WTC11 (cell line): ENCODE data around the gene AMMECR1. TPM values are rescaled to one million over a fixed set of nuclear protein-coding genes. Genes with fewer than 3 reads are reported as not detected.

Experiments
- ATAC-seq: fragments of 200-7000 bp; cut with Tn5 transposase; 2 replicates; pipeline ENCODE4 v1.10.0; 2021; ENCODE audit warnings: mild to moderate bottlenecking, moderate library complexity
- CTCF ChIA-PET: fragments of 300-600 bp; sonication (Branson Sonifier 250); formaldehyde crosslinking; loops from one replicate; lab custom pipeline; 2021; ENCODE audit warnings: antibody characterized with exemption; lab: Charles Lee
- POLR2A ChIA-PET: fragments of 350-600 bp; sonication (Branson Sonifier 250); formaldehyde crosslinking; loops from one replicate; lab custom pipeline; 2021; ENCODE audit warnings: antibody characterized with exemption; lab: Charles Lee
- DNase-seq: peaks from one replicate; pipeline ENCODE4 v3.0.0; 2021; ENCODE audit warnings: low spot score
- H3K27ac Mint-ChIP-seq: 2 replicates; pipeline ENCODE4 v1.8.0; 2021; ENCODE audit warnings: mixed read lengths
- H3K27me3 Mint-ChIP-seq: 2 replicates; pipeline ENCODE4 v1.8.0; 2021; ENCODE audit warnings: low read depth, mild to moderate bottlenecking, moderate library complexity, mixed read lengths
- H3K36me3 Mint-ChIP-seq: 2 replicates; pipeline ENCODE4 v1.8.0; 2021; ENCODE audit warnings: mixed read lengths
- H3K4me1 Mint-ChIP-seq: 2 replicates; pipeline ENCODE4 v1.8.0; 2022; ENCODE audit warnings: mixed read lengths
- H3K4me3 Mint-ChIP-seq: 2 replicates; pipeline ENCODE4 v1.8.0; 2021; ENCODE audit warnings: mild to moderate bottlenecking, moderate library complexity, mixed read lengths
- H3K9me3 Mint-ChIP-seq: 2 replicates; pipeline ENCODE4 v1.8.0; 2021; ENCODE audit warnings: mixed read lengths
- CBFB ChIP-seq: sonication (generic); formaldehyde crosslinking; IDR thresholded peaks from 2 replicates; pipeline ENCODE4 v1.8.1; 2022; ENCODE audit warnings: mild to moderate bottlenecking, low read depth, missing genetic modification reagents
- FOXJ3 ChIP-seq: sonication (generic); formaldehyde crosslinking; IDR thresholded peaks from 2 replicates; pipeline ENCODE4 v1.9.0; 2021; ENCODE audit warnings: missing genetic modification reagents, mild to moderate bottlenecking, borderline replicate concordance
- GABPB1 ChIP-seq: sonication (generic); formaldehyde crosslinking; IDR thresholded peaks from 2 replicates; pipeline ENCODE4 v1.8.1; 2023; ENCODE audit warnings: mild to moderate bottlenecking, missing genetic modification reagents
- GRHL2 ChIP-seq: fragments of 250-450 bp; sonication (Bioruptor Pico); IDR thresholded peaks from 2 replicates; pipeline ENCODE4 v1.8.0; 2022; ENCODE audit warnings: mild to moderate bottlenecking, moderate library complexity; ENCODE audit not compliant: insufficient replicate concordance, severe bottlenecking
- IRF2 ChIP-seq: sonication (generic); formaldehyde crosslinking; IDR thresholded peaks from 2 replicates; pipeline ENCODE4 v1.8.0; 2022; ENCODE audit warnings: low read depth, missing genetic modification reagents, borderline replicate concordance
- JAZF1 ChIP-seq: fragments of 250-450 bp; sonication (Bioruptor Pico); IDR thresholded peaks from 2 replicates; pipeline ENCODE4 v1.9.0; 2021; ENCODE audit warnings: moderate library complexity, mild to moderate bottlenecking, inconsistent platforms
- JUN ChIP-seq: sonication (generic); formaldehyde crosslinking; IDR thresholded peaks from 2 replicates; pipeline ENCODE4 v1.8.0; 2023; ENCODE audit warnings: mild to moderate bottlenecking, missing genetic modification reagents
- MYBL2 ChIP-seq: sonication (generic); formaldehyde crosslinking; IDR thresholded peaks from 2 replicates; pipeline ENCODE4 v1.8.1; 2023; ENCODE audit warnings: mild to moderate bottlenecking, moderate library complexity, missing genetic modification reagents
- NR3C1 ChIP-seq: sonication (generic); formaldehyde crosslinking; conservative IDR thresholded peaks from 2 replicates; pipeline ENCODE4 v1.8.1; 2023; ENCODE audit warnings: low read depth, mild to moderate bottlenecking, missing genetic modification reagents
- OVOL2 ChIP-seq: fragments of 250-450 bp; sonication (Bioruptor Pico); IDR thresholded peaks from 2 replicates; pipeline ENCODE4 v1.9.0; 2021; ENCODE audit warnings: mild to moderate bottlenecking, borderline replicate concordance
- SP1 ChIP-seq: sonication (generic); formaldehyde crosslinking; conservative IDR thresholded peaks from 2 replicates; pipeline ENCODE4 v1.8.1; 2022; ENCODE audit warnings: missing genetic modification reagents
- TCF7 ChIP-seq: sonication (generic); formaldehyde crosslinking; IDR thresholded peaks from 2 replicates; pipeline ENCODE4 v1.8.0; 2022; ENCODE audit warnings: mild to moderate bottlenecking, low read depth, missing genetic modification reagents, moderate library complexity
- TEAD4 ChIP-seq: sonication (generic); formaldehyde crosslinking; IDR thresholded peaks from 2 replicates; pipeline ENCODE4 v1.8.0; 2022; ENCODE audit warnings: mild to moderate bottlenecking, missing genetic modification reagents
- ZBTB21 ChIP-seq: sonication (generic); formaldehyde crosslinking; IDR thresholded peaks from 2 replicates; pipeline ENCODE4 v1.8.1; 2023; ENCODE audit warnings: mild to moderate bottlenecking, missing genetic modification reagents, borderline replicate concordance
- ZNF219 ChIP-seq: sonication (generic); formaldehyde crosslinking; IDR thresholded peaks from 2 replicates; pipeline ENCODE4 v1.8.0; 2023; ENCODE audit warnings: missing genetic modification reagents, mild to moderate bottlenecking, borderline replicate concordance
- ZNF671 ChIP-seq: fragments of 250-450 bp; sonication (Bioruptor Pico); IDR thresholded peaks from 2 replicates; pipeline ENCODE4 v1.8.0; 2021; ENCODE audit warnings: mild to moderate bottlenecking
- total RNA-seq: library from RNA; stranded (reverse); gene quantifications from 3 replicates; pipeline ENCODE4 v1.2.3, GENCODE V29; 2021
- TF ChIP-seq, protein P1 (sequence below): sonication (generic); formaldehyde crosslinking; IDR thresholded peaks from 2 replicates; pipeline ENCODE4 v1.8.1; 2023; ENCODE audit warnings: mild to moderate bottlenecking, missing genetic modification reagents, moderate library complexity
- TF ChIP-seq, protein P2 (sequence below): sonication (generic); formaldehyde crosslinking; IDR thresholded peaks from 2 replicates; pipeline ENCODE4 v1.8.0; 2023; ENCODE audit warnings: mild to moderate bottlenecking, missing genetic modification reagents
- TF ChIP-seq, protein P3 (sequence below): sonication (generic); formaldehyde crosslinking; IDR thresholded peaks from 2 replicates; pipeline ENCODE4 v1.8.1; 2022; ENCODE audit warnings: mild to moderate bottlenecking, moderate library complexity, missing genetic modification reagents
- TF ChIP-seq, protein P4 (sequence below): fragments of 250-450 bp; sonication (Bioruptor Pico); IDR thresholded peaks from 2 replicates; pipeline ENCODE4 v2.1.2; 2022; ENCODE audit warnings: mild to moderate bottlenecking, moderate library complexity
- TF ChIP-seq, protein P5 (sequence below): sonication (generic); formaldehyde crosslinking; IDR thresholded peaks from 2 replicates; pipeline ENCODE4 v1.8.0; 2023; ENCODE audit warnings: missing genetic modification reagents, mild to moderate bottlenecking, borderline replicate concordance
- TF ChIP-seq, protein P6 (sequence below): sonication (generic); formaldehyde crosslinking; IDR thresholded peaks from 2 replicates; pipeline ENCODE4 v1.8.0; 2022; ENCODE audit warnings: missing genetic modification reagents
- TF ChIP-seq, protein P7 (sequence below): fragments of 250-450 bp; sonication (Bioruptor Pico); IDR thresholded peaks from 2 replicates; pipeline ENCODE4 v1.9.0; 2021; ENCODE audit warnings: mild to moderate bottlenecking

The AMMECR1 gene
- total RNA-seq, 1 experiment from 2014 or later = 18.1 TPM

DNA sequence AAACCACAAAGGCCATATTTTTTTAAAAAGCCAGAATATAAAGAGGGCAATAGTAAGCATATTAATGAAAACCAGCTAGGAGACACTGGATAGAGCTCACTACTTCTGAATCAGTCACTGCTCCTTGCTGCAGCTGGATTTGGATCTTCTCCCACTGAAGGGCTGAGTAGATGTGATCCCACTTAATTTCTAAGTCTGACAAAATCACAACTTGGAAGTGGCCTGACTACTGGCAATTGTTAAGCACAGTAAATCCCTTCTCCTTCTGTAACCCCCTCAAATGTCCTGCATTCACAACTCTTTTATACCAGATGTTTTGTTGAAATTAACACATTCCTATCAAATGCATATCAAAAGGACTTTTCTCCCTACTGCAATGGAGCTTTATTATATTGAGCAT is 72.9 kb downstream of the AMMECR1 start (continued):
- TF ChIP-seq SP1 (CRISPR knock-in tag) = no peak
- TF ChIP-seq, protein P1, sequence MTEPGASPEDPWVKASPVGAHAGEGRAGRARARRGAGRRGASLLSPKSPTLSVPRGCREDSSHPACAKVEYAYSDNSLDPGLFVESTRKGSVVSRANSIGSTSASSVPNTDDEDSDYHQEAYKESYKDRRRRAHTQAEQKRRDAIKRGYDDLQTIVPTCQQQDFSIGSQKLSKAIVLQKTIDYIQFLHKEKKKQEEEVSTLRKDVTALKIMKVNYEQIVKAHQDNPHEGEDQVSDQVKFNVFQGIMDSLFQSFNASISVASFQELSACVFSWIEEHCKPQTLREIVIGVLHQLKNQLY = no peak
- TF ChIP-seq TEAD4 = no peak
- TF ChIP-seq, protein P2, sequence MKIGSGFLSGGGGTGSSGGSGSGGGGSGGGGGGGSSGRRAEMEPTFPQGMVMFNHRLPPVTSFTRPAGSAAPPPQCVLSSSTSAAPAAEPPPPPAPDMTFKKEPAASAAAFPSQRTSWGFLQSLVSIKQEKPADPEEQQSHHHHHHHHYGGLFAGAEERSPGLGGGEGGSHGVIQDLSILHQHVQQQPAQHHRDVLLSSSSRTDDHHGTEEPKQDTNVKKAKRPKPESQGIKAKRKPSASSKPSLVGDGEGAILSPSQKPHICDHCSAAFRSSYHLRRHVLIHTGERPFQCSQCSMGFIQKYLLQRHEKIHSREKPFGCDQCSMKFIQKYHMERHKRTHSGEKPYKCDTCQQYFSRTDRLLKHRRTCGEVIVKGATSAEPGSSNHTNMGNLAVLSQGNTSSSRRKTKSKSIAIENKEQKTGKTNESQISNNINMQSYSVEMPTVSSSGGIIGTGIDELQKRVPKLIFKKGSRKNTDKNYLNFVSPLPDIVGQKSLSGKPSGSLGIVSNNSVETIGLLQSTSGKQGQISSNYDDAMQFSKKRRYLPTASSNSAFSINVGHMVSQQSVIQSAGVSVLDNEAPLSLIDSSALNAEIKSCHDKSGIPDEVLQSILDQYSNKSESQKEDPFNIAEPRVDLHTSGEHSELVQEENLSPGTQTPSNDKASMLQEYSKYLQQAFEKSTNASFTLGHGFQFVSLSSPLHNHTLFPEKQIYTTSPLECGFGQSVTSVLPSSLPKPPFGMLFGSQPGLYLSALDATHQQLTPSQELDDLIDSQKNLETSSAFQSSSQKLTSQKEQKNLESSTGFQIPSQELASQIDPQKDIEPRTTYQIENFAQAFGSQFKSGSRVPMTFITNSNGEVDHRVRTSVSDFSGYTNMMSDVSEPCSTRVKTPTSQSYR (CRISPR knock-in tag) = no peak
- TF ChIP-seq, protein P3, sequence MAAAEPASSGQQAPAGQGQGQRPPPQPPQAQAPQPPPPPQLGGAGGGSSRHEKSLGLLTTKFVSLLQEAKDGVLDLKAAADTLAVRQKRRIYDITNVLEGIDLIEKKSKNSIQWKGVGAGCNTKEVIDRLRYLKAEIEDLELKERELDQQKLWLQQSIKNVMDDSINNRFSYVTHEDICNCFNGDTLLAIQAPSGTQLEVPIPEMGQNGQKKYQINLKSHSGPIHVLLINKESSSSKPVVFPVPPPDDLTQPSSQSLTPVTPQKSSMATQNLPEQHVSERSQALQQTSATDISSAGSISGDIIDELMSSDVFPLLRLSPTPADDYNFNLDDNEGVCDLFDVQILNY (CRISPR knock-in tag) = no peak
- TF ChIP-seq ZBTB21 (CRISPR knock-in tag) = no peak
- no peak for TF ChIP-seq GABPB1 (CRISPR knock-in tag)
- no peak for TF ChIP-seq CBFB
- TF ChIP-seq MYBL2 = no peak
- no peak for TF ChIP-seq JUN (CRISPR knock-in tag)
- TF ChIP-seq GRHL2 (CRISPR knock-in tag) = no peak
- TF ChIP-seq, protein P4, sequence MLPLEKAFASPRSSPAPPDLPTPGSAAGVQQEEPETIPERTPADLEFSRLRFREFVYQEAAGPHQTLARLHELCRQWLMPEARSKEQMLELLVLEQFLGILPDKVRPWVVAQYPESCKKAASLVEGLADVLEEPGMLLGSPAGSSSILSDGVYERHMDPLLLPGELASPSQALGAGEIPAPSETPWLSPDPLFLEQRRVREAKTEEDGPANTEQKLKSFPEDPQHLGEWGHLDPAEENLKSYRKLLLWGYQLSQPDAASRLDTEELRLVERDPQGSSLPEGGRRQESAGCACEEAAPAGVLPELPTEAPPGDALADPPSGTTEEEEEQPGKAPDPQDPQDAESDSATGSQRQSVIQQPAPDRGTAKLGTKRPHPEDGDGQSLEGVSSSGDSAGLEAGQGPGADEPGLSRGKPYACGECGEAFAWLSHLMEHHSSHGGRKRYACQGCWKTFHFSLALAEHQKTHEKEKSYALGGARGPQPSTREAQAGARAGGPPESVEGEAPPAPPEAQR (CRISPR knock-in tag) = no peak
- TF ChIP-seq IRF2 (CRISPR knock-in tag) = no peak

DNA sequence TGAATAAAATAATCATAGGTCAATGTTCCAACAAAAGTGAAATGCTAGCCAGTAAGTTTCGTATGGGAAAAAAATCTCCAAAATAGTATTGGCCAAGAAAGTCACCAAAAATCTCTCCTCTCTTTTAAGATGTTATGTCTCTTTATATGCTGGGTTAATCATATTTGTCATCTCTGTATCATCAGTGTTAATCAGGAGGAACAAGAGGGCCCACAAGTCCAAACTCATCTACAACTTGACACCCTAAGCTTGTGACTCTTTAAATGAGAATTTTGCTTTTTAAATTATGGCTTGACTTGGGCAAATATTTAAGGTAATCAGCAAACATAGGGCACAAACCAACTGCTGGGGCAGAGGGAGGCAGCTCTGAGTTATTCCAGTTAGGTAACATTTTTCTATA is 75.5 kb downstream of the AMMECR1 start:
- Mint-ChIP-seq H3K27ac (no peak overlapping the region), H3K9me3 (peaks cover 4% of the 10 kb centered on the region; the same call in 1 of the 2 replicates), H3K4me3 (no peak overlapping the region), H3K36me3 (no peaks in the 10 kb centered on the region), H3K27me3 (no peaks in the 10 kb centered on the region), H3K4me1 (peaks cover 56% of the 10 kb centered on the region)
- CTCF ChIA-PET = no interaction called here
- ATAC-seq = no peak
- POLR2A ChIA-PET = no interaction called here
- no peak for DNase-seq
- TF ChIP-seq ZNF219 (CRISPR knock-in tag) = no peak
- TF ChIP-seq FOXJ3 (CRISPR knock-in tag) = no peak
- no peak for TF ChIP-seq ZNF671
- no peak for TF ChIP-seq NR3C1 (CRISPR knock-in tag)
- no peak for TF ChIP-seq TCF7 (CRISPR knock-in tag)
- TF ChIP-seq, protein P5, sequence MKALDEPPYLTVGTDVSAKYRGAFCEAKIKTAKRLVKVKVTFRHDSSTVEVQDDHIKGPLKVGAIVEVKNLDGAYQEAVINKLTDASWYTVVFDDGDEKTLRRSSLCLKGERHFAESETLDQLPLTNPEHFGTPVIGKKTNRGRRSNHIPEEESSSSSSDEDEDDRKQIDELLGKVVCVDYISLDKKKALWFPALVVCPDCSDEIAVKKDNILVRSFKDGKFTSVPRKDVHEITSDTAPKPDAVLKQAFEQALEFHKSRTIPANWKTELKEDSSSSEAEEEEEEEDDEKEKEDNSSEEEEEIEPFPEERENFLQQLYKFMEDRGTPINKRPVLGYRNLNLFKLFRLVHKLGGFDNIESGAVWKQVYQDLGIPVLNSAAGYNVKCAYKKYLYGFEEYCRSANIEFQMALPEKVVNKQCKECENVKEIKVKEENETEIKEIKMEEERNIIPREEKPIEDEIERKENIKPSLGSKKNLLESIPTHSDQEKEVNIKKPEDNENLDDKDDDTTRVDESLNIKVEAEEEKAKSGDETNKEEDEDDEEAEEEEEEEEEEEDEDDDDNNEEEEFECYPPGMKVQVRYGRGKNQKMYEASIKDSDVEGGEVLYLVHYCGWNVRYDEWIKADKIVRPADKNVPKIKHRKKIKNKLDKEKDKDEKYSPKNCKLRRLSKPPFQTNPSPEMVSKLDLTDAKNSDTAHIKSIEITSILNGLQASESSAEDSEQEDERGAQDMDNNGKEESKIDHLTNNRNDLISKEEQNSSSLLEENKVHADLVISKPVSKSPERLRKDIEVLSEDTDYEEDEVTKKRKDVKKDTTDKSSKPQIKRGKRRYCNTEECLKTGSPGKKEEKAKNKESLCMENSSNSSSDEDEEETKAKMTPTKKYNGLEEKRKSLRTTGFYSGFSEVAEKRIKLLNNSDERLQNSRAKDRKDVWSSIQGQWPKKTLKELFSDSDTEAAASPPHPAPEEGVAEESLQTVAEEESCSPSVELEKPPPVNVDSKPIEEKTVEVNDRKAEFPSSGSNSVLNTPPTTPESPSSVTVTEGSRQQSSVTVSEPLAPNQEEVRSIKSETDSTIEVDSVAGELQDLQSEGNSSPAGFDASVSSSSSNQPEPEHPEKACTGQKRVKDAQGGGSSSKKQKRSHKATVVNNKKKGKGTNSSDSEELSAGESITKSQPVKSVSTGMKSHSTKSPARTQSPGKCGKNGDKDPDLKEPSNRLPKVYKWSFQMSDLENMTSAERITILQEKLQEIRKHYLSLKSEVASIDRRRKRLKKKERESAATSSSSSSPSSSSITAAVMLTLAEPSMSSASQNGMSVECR (CRISPR knock-in tag) = no peak
- TF ChIP-seq OVOL2 (CRISPR knock-in tag) = no peak
- TF ChIP-seq, protein P6, sequence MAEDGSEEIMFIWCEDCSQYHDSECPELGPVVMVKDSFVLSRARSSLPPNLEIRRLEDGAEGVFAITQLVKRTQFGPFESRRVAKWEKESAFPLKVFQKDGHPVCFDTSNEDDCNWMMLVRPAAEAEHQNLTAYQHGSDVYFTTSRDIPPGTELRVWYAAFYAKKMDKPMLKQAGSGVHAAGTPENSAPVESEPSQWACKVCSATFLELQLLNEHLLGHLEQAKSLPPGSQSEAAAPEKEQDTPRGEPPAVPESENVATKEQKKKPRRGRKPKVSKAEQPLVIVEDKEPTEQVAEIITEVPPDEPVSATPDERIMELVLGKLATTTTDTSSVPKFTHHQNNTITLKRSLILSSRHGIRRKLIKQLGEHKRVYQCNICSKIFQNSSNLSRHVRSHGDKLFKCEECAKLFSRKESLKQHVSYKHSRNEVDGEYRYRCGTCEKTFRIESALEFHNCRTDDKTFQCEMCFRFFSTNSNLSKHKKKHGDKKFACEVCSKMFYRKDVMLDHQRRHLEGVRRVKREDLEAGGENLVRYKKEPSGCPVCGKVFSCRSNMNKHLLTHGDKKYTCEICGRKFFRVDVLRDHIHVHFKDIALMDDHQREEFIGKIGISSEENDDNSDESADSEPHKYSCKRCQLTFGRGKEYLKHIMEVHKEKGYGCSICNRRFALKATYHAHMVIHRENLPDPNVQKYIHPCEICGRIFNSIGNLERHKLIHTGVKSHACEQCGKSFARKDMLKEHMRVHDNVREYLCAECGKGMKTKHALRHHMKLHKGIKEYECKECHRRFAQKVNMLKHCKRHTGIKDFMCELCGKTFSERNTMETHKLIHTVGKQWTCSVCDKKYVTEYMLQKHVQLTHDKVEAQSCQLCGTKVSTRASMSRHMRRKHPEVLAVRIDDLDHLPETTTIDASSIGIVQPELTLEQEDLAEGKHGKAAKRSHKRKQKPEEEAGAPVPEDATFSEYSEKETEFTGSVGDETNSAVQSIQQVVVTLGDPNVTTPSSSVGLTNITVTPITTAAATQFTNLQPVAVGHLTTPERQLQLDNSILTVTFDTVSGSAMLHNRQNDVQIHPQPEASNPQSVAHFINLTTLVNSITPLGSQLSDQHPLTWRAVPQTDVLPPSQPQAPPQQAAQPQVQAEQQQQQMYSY (CRISPR knock-in tag) = no peak
- no peak for TF ChIP-seq JAZF1
- TF ChIP-seq, protein P7, sequence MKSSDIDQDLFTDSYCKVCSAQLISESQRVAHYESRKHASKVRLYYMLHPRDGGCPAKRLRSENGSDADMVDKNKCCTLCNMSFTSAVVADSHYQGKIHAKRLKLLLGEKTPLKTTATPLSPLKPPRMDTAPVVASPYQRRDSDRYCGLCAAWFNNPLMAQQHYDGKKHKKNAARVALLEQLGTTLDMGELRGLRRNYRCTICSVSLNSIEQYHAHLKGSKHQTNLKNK = no peak
- TF ChIP-seq SP1 (CRISPR knock-in tag) = no peak
